ENCODE data around the gene TNFRSF25. TPM values are rescaled to one million over a fixed set of nuclear protein-coding genes. Genes with fewer than 3 reads are reported as not detected.

TNFRSF25 gene
- total and polyA plus RNA-seq, 2 experiments from 2014 or later = 13.6 to 25.3 TPM

GRCh38 chr1:6484826-6485167 is 18.8 kb upstream of the TNFRSF25 start:
- ATAC-seq = peak; percentile 12
- DNase-seq (ENCODE audit: low spot score) = peak; percentile 41

More at GRCh38 chr1:6484826-6485167, 18.8 kb upstream of the TNFRSF25 start:
- Histone ChIP-seq H3K36me3 (ENCODE audit: insufficient read depth) (no peaks in the 10 kb centered on the region), H3F3A (replicated peaks; ENCODE audit: low read depth) (no peaks in the 10 kb centered on the region), H4K20me1 (replicated peaks; ENCODE audit: insufficient read depth) (no peaks in the 10 kb centered on the region; the same call in 1 of the 2 replicates), H3K4me2 (peak overlapping the region; percentile 80), H3K27ac (ENCODE audit: low read depth) (no peak overlapping the region), H3K4me1 (ENCODE audit: insufficient read depth) (no peaks in the 10 kb centered on the region; the same call in 1 of the 2 replicates), H3K9me2 (ENCODE audit: insufficient read depth) (no peaks in the 10 kb centered on the region), H3K27me3 (ENCODE audit: insufficient read depth) (peaks cover 6% of the 10 kb centered on the region; the same call in 1 of the 2 replicates), H3K4me3 (peak overlapping the region; percentile 78), H3K79me2 (replicated peaks; ENCODE audit: insufficient read depth) (no peaks in the 10 kb centered on the region), H2AFZ (peak overlapping the region; percentile 80)
- Mint-ChIP-seq H3K36me3 (ENCODE audit: low read depth) (no peaks in the 10 kb centered on the region), H3K9me3 (no peaks in the 10 kb centered on the region), H3K4me1 (peaks cover 22% of the 10 kb centered on the region), H3K27me3 (ENCODE audit: insufficient read depth, low read depth, poor library complexity) (peaks cover 22% of the 10 kb centered on the region), H3K27ac (no peak overlapping the region), H3K4me3 (peak overlapping the region; percentile 78)
- peak; percentile 53 for TF ChIP-seq POLR2AphosphoS5 (IDR thresholded peaks at IDR 0.05; ENCODE audit: low read depth)
- TF ChIP-seq ETS1 (IDR thresholded peaks at IDR 0.05) = no peak
- TF ChIP-seq NANOG (IDR thresholded peaks at IDR 0.05; ENCODE audit: borderline replicate concordance) = no peak
- TF ChIP-seq STAT1 (IDR thresholded peaks at IDR 0.05; ENCODE audit: unreplicated experiment) = no peak
- no peak for TF ChIP-seq ZNF462 (CRISPR knock-in tag; IDR thresholded peaks at IDR 0.05)
- TF ChIP-seq EZH2phosphoT487 (IDR thresholded peaks at IDR 0.05; ENCODE audit: unreplicated experiment) = no peak
- no peak for TF ChIP-seq CREB1 (CRISPR knock-in tag; IDR thresholded peaks at IDR 0.05; ENCODE audit: low read depth)

All from GM23338 (cell line).